ENCODE results near the gene NOA1. TPM values are rescaled to one million over a fixed set of nuclear protein-coding genes. Genes with fewer than 3 reads are reported as not detected.
"Not testable (repeated sequence)": the region's sequence is repeated elsewhere in the genome, so short reads cannot be mapped to it uniquely, and the experiment has no call there.

Gene NOA1
- total RNA-seq, 1 donor from 2014 or later = 24.8 TPM

GRCh38 chr4:56937262-56937661 is 40.1 kb downstream of the NOA1 start:
- H3K4me3 ChIP-seq (ENCODE audit: low read depth, low read length) = no peak overlapping the region
- DNase-seq (ENCODE audit: low read depth) = no peak
- TF ChIP-seq CTCF (conservative IDR thresholded peaks at IDR 0.05; ENCODE audit: low read depth, low read length) = no peak

DNA sequence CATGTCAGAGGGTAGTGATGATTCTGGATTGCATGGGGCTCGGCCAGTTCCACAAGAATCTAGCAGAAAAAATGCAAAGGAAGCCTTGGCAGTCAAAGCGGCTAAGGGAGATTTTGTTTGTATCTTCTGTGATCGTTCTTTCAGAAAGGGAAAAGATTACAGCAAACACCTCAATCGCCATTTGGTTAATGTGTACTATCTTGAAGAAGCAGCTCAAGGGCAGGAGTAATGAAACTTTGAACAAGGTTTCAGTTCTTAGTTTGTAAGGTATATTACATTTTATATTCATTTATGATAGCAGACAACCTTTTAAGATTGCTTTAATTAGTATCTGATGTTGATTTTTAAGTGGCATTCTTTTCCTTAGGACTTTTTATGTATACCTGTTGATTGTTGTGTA is 45.5 kb downstream of the NOA1 start:
- no peak for DNase-seq (ENCODE audit: low read depth)
- TF ChIP-seq CTCF (conservative IDR thresholded peaks at IDR 0.05; ENCODE audit: low read depth, low read length) = no peak
- no peak overlapping the region for H3K4me3 ChIP-seq (ENCODE audit: low read depth, low read length)

- TF ChIP-seq CTCF (conservative IDR thresholded peaks at IDR 0.05; ENCODE audit: low read depth, low read length) = no peak
- no peak for DNase-seq (ENCODE audit: low read depth)
- no peak overlapping the region for H3K4me3 ChIP-seq (ENCODE audit: low read depth, low read length)
These were observed 46.8 kb downstream of the NOA1 start for GRCh38 chr4:56930638-56931037.

DNA sequence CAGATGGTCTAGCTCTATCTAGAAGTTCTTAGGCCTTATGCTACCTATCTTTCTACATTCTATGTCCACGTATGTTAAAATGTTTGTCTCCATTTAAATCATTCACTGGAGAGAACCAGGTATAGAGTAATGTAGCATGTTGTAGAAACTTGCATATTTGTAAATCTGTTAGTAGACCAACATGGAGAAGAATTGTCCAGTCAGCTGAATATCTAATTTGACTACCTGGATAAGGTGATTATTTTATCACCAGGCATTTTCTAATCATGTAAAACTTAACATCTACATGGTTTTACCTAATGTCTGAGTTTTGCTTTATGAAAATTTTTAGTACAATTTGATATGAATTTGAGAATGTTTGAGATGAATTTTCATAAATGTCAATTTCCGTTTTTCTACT is 50.2 kb downstream of the NOA1 start:
- no peak for TF ChIP-seq CTCF (conservative IDR thresholded peaks at IDR 0.05; ENCODE audit: low read depth, low read length)
- no peak overlapping the region for H3K4me3 ChIP-seq (ENCODE audit: low read depth, low read length)
- no peak for DNase-seq (ENCODE audit: low read depth)

- H3K4me3 ChIP-seq (ENCODE audit: low read depth, low read length); DNase-seq (ENCODE audit: low read depth): not testable (repeated sequence)
These were observed 62.4 kb downstream of the NOA1 start for GRCh38 chr4:56914977-56915376.

DNA sequence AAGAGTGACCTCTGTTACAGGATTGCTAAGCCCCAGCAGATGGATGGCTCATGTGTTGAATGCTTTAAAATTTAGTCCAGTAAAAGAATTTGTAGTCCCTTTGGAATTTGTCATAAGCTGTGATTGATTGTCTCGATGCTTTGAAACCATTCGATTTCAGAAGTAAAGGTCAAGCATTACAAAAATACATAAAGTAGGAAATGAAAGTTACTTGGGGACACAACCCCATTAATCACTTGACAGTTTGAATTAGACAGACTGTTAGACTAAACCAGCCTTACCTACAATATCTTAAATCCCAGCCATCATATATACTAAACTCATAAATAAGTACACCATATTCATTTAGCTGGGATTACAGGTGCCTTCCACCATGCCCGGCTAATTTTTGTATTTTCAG is 63.1 kb downstream of the NOA1 start:
- no peak for DNase-seq (ENCODE audit: low read depth)
- no peak overlapping the region for H3K4me3 ChIP-seq (ENCODE audit: low read depth, low read length)
- no peak for TF ChIP-seq CTCF (conservative IDR thresholded peaks at IDR 0.05; ENCODE audit: low read depth, low read length)

Other genes with a start within 250 kb of the NOA1 start
- gene SPINK2, start 155.9 kb downstream of the NOA1 start, total RNA-seq = 4.4 TPM in 1 of 2 replicates, not detected in the other
- gene REST, start 69.7 kb downstream of the NOA1 start, total RNA-seq = 22.9 TPM in 2 replicates
- gene POLR2B, start 1.3 kb upstream of the NOA1 start, total RNA-seq = 73.7 and 91.5 TPM in 2 replicates
- gene IGFBP7, start 132.8 kb upstream of the NOA1 start, total RNA-seq = 609 and 1,471 TPM in 2 replicates

All from epithelial cell of proximal tubule (primary cell).